ENCODE measurements around the gene ADGRA1. TPM values are rescaled to one million over a fixed set of nuclear protein-coding genes. Genes with fewer than 3 reads are reported as not detected.

ADGRA1 gene
- total RNA-seq, 2 donors from 2014 or later = 0.14 to 0.23 TPM

- intact Hi-C loops (cut with DNase I) = loop anchor here (10.0 kb wide), 1 partner anchor 288 kb away; no protein-coding TSS in a partner anchor
- 74% methylated on average over 33 of the region's 33 CpGs for WGBS
- TF ChIP-seq POLR2A (IDR thresholded peaks at IDR 0.05) = no peak
- TF ChIP-seq POLR2AphosphoS5 (IDR thresholded peaks at IDR 0.05) = no peak
- no peak for TF ChIP-seq CTCF (IDR thresholded peaks at IDR 0.05)
Measured at GRCh38 chr10:133122171-133122935, 34.6 kb downstream of the ADGRA1 start.

GRCh38 chr10:133123050-133123745, 35.5 kb downstream of the ADGRA1 start:
- DNase-seq (ENCODE audit: low spot score) = no peak
- Histone ChIP-seq H3K27me3 (replicated peaks; ENCODE audit: insufficient read depth) (peaks cover 3% of the 10 kb centered on the region), H3K36me3 (no peaks in the 10 kb centered on the region), H3K27ac (no peak overlapping the region), H3K4me3 (no peak overlapping the region), H3K9me3 (no peaks in the 10 kb centered on the region), H3K4me1 (replicated peaks) (no peaks in the 10 kb centered on the region)
- intact Hi-C loops (cut with DNase I) = loop anchor here (10.0 kb wide), 1 partner anchor 288 kb away; no protein-coding TSS in a partner anchor
- WGBS = 86% methylated on average over 39 of the region's 39 CpGs
- TF ChIP-seq POLR2A (IDR thresholded peaks at IDR 0.05) (no peak), POLR2AphosphoS5 (IDR thresholded peaks at IDR 0.05) (no peak), CTCF (IDR thresholded peaks at IDR 0.05) (no peak)

More at GRCh38 chr10:133122171-133122935, 34.6 kb downstream of the ADGRA1 start:
- no peak overlapping the region for H3K27ac ChIP-seq
- peaks cover 3% of the 10 kb centered on the region for H3K27me3 ChIP-seq (replicated peaks; ENCODE audit: insufficient read depth)
- H3K36me3 ChIP-seq = no peaks in the 10 kb centered on the region
- H3K4me3 ChIP-seq = no peak overlapping the region
- H3K4me1 ChIP-seq (replicated peaks) = no peaks in the 10 kb centered on the region
- no peaks in the 10 kb centered on the region for H3K9me3 ChIP-seq
- no peak for DNase-seq (ENCODE audit: low spot score)

- WGBS = 81% methylated on average over 23 of the region's 23 CpGs
- DNase-seq (ENCODE audit: low spot score) = no peak
- H3K36me3 ChIP-seq = no peaks in the 10 kb centered on the region
- H3K9me3 ChIP-seq = no peaks in the 10 kb centered on the region
- intact Hi-C loops (cut with DNase I) = loop anchor here (10.0 kb wide), 1 partner anchor 289 kb away; no protein-coding TSS in a partner anchor
- no peak overlapping the region for H3K4me3 ChIP-seq
- peaks cover 3% of the 10 kb centered on the region for H3K27me3 ChIP-seq (replicated peaks; ENCODE audit: insufficient read depth)
- H3K27ac ChIP-seq = no peak overlapping the region
- TF ChIP-seq CTCF (IDR thresholded peaks at IDR 0.05) = no peak
- no peak for TF ChIP-seq POLR2AphosphoS5 (IDR thresholded peaks at IDR 0.05)
- TF ChIP-seq POLR2A (IDR thresholded peaks at IDR 0.05) = no peak
- H3K4me1 ChIP-seq (replicated peaks) = no peaks in the 10 kb centered on the region
Measured at GRCh38 chr10:133123746-133124356, 36.1 kb downstream of the ADGRA1 start.

- Histone ChIP-seq H3K4me3 (no peak overlapping the region), H3K4me1 (replicated peaks) (no peaks in the 10 kb centered on the region), H3K27ac (no peak overlapping the region), H3K9me3 (no peaks in the 10 kb centered on the region), H3K27me3 (replicated peaks; ENCODE audit: insufficient read depth) (peaks cover 3% of the 10 kb centered on the region), H3K36me3 (no peaks in the 10 kb centered on the region)
- TF ChIP-seq POLR2A (IDR thresholded peaks at IDR 0.05) = no peak
- peak in 3 of 4 experiments; percentile 57 to 63 (median 61) for TF ChIP-seq CTCF (IDR thresholded peaks at IDR 0.05)
- no peak for DNase-seq (ENCODE audit: low spot score)
- intact Hi-C loops (cut with DNase I) = loop anchor here (10.0 kb wide), 1 partner anchor 290 kb away; no protein-coding TSS in a partner anchor
- 39% methylated on average over 32 of the region's 58 CpGs for WGBS
Measured at GRCh38 chr10:133124357-133125211, 36.9 kb downstream of the ADGRA1 start.

Data from prostate gland (tissue), 2 donors.